ENCODE data around the gene NADK. TPM values are rescaled to one million over a fixed set of nuclear protein-coding genes. Genes with fewer than 3 reads are reported as not detected.

The NADK gene
- total RNA-seq, 4 donors from 2014 or later = 66.4 to 119 (median 82.7) TPM

DNA sequence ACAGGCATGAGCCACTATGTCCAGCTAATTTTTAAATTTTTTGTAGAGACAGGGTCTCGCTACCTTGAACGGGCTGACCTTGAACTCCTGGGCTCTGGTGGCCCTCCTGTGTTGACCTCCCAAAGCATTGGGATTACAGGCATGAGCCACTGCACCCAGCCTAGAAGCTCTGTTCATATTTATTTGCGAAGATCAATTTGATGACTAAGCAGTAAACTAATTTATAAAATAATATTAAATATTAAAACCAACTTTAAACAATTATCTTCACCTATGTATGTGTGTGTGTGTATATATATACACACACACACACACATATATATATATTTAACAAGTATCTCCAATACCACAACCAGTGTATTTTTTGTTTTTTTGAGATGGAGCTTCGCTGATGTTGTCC is 4.4 kb downstream of the NADK start:
- no peak for DNase-seq (ENCODE audit: extremely low spot score)
- Histone ChIP-seq H3K4me1 (peaks cover 25 to 50% (median 41%) of the 10 kb centered on the region in 4 donors), H3K27me3 (no peaks in the 10 kb centered on the region), H3K27ac (replicated peaks in 1 of 4) (no peak overlapping the region), H3K36me3 (peaks cover 20 to 26% (median 23%) of the 10 kb centered on the region in 4 donors), H3K4me3 (no peak overlapping the region), H3K9me3 (peaks cover 0 to 17% (median 0%) of the 10 kb centered on the region in 4 donors)
- TF ChIP-seq EP300 (IDR thresholded peaks at IDR 0.05) (no peak), POLR2AphosphoS5 (IDR thresholded peaks at IDR 0.05) (no peak), POLR2A (IDR thresholded peaks at IDR 0.05; ENCODE audit: low read depth) (no peak)
- TF ChIP-seq, protein P1, sequence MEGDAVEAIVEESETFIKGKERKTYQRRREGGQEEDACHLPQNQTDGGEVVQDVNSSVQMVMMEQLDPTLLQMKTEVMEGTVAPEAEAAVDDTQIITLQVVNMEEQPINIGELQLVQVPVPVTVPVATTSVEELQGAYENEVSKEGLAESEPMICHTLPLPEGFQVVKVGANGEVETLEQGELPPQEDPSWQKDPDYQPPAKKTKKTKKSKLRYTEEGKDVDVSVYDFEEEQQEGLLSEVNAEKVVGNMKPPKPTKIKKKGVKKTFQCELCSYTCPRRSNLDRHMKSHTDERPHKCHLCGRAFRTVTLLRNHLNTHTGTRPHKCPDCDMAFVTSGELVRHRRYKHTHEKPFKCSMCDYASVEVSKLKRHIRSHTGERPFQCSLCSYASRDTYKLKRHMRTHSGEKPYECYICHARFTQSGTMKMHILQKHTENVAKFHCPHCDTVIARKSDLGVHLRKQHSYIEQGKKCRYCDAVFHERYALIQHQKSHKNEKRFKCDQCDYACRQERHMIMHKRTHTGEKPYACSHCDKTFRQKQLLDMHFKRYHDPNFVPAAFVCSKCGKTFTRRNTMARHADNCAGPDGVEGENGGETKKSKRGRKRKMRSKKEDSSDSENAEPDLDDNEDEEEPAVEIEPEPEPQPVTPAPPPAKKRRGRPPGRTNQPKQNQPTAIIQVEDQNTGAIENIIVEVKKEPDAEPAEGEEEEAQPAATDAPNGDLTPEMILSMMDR (IDR thresholded peaks at IDR 0.05) = no peak
- 97% methylated on average over 4 of the region's 4 CpGs for WGBS
- intact Hi-C loops (cut with DNase I) = no loop called here

DNA sequence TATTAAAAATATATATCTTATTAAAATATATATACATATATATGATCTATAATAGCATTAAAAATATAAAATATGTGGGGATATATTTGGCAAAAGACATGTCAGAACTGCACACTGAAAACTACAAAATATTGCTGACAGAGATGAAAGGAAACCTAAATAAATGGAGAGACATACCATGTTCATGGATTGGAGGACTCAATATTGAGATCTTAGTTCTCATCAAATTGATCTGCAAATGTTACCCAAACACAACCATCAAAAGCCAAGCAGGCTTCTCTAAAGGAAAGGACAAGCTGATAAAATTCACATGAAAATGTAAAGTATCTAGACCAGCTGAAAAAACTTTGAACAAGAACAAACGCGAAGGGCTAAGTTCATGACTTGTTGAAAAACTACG is 7.2 kb downstream of the NADK start:
- Histone ChIP-seq H3K4me3 (no peak overlapping the region), H3K36me3 (peaks cover 22 to 43% (median 34%) of the 10 kb centered on the region in 4 donors), H3K4me1 (peaks cover 10 to 26% (median 19%) of the 10 kb centered on the region in 4 donors), H3K27me3 (no peaks in the 10 kb centered on the region), H3K27ac (replicated peaks in 1 of 4) (no peak overlapping the region), H3K9me3 (peaks cover 0 to 17% (median 0%) of the 10 kb centered on the region in 4 donors)
- intact Hi-C loops (cut with DNase I) = no loop called here
- WGBS = 96% methylated on average over 3 of the region's 3 CpGs
- no peak for DNase-seq (ENCODE audit: extremely low spot score)
- TF ChIP-seq POLR2AphosphoS5 (IDR thresholded peaks at IDR 0.05) = no peak
- TF ChIP-seq EP300 (IDR thresholded peaks at IDR 0.05) = no peak
- TF ChIP-seq, protein P1 (IDR thresholded peaks at IDR 0.05) = no peak
- TF ChIP-seq POLR2A (IDR thresholded peaks at IDR 0.05; ENCODE audit: low read depth) = no peak

DNA sequence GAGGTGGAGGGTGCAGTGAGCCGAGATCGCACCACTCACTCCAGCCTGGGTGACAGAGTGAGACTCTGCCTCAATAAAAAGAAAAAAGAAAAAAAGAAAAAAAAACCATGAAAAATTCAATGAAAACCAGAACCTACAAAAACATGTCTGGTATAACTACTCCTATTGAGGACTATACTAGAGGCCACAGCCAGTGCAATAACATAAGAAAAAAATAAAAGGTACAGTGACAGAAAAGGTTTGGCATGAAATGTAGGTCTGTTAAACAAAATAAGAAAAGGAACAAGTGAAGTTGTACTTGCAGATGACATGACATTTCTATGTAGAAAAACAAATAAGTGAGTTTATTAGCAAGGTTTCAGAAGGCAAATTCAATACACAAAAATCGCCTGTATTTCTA is 8.2 kb downstream of the NADK start:
- no peak for TF ChIP-seq EP300 (IDR thresholded peaks at IDR 0.05)
- TF ChIP-seq, protein P1 (IDR thresholded peaks at IDR 0.05) = no peak
- TF ChIP-seq POLR2A (IDR thresholded peaks at IDR 0.05; ENCODE audit: low read depth) = no peak
- TF ChIP-seq POLR2AphosphoS5 (IDR thresholded peaks at IDR 0.05) = no peak
- no peaks in the 10 kb centered on the region for H3K27me3 ChIP-seq
- intact Hi-C loops (cut with DNase I) = no loop called here
- peaks cover 0 to 16% (median 9%) of the 10 kb centered on the region in 4 donors for H3K4me1 ChIP-seq
- no peak overlapping the region for H3K4me3 ChIP-seq
- H3K27ac ChIP-seq (replicated peaks in 1 of 4) = no peak overlapping the region
- DNase-seq (ENCODE audit: extremely low spot score) = no peak
- peaks cover 0 to 17% (median 0%) of the 10 kb centered on the region in 4 donors for H3K9me3 ChIP-seq
- WGBS = over 99% methylated on average over 3 of the region's 3 CpGs
- peaks cover 23 to 47% (median 36%) of the 10 kb centered on the region in 4 donors for H3K36me3 ChIP-seq

DNA sequence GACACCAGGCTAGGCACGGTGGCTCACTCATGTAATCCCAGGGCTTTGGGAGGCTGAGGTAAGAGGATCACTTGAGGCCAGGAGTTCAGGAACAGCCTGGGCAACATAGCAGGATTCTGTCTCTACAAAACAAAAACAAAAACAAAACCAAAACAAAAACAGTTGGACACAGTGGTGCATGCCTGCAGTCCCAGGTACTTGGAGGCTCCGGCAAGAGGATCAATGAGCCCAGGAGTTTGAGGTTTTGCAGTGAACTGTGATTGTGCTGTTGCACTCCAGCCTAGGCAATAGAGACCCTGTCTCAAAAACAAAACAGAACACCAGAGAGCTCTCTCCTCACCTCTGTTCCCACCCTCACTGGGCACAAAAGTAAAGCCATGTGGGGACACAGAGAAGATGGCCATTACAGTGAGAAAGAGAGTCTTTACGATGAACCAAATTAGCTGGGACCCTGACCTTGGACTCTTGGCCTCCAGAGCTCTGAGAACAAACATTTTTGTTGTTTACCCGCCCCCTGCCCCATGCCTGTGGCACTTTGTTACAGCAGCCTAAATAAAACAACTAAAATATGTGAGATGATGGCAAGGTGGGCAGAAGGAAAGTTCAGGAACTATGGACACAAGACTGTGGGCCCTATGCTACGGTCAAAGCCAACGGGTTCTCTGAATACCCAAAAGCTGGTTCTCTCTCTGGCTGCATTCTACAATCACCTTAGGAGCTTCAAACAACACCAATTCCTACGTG is 9.8 kb downstream of the NADK start:
- H3K4me1 ChIP-seq = peaks cover 0 to 2% (median 0%) of the 10 kb centered on the region in 4 donors
- no peaks in the 10 kb centered on the region for H3K27me3 ChIP-seq
- TF ChIP-seq EP300 (IDR thresholded peaks at IDR 0.05) = no peak
- TF ChIP-seq POLR2A (IDR thresholded peaks at IDR 0.05; ENCODE audit: low read depth) = no peak
- no peak for TF ChIP-seq POLR2AphosphoS5 (IDR thresholded peaks at IDR 0.05)
- TF ChIP-seq, protein P1 (IDR thresholded peaks at IDR 0.05) = no peak
- H3K36me3 ChIP-seq = peaks cover 34 to 64% (median 53%) of the 10 kb centered on the region in 4 donors
- no peak for DNase-seq (ENCODE audit: extremely low spot score)
- intact Hi-C loops (cut with DNase I) = no loop called here
- H3K9me3 ChIP-seq = peaks cover 0 to 17% (median 0%) of the 10 kb centered on the region in 4 donors
- H3K27ac ChIP-seq (replicated peaks in 1 of 4) = no peak overlapping the region
- 92% methylated on average over 7 of the region's 7 CpGs for whole genome bisulfite sequencing
- H3K4me3 ChIP-seq = no peak overlapping the region

Data from esophagus muscularis mucosa (tissue), 4 donors.